ENCODE data around the gene CCT3. TPM values are rescaled to one million over a fixed set of nuclear protein-coding genes. Genes with fewer than 3 reads are reported as not detected.
"Not testable (repeated sequence)": the region's sequence is repeated elsewhere in the genome, so short reads cannot be mapped to it uniquely, and the experiment has no call there.

CCT3 gene
- total RNA-seq, 1 donor from 2014 or later, result 293 TPM

DNA sequence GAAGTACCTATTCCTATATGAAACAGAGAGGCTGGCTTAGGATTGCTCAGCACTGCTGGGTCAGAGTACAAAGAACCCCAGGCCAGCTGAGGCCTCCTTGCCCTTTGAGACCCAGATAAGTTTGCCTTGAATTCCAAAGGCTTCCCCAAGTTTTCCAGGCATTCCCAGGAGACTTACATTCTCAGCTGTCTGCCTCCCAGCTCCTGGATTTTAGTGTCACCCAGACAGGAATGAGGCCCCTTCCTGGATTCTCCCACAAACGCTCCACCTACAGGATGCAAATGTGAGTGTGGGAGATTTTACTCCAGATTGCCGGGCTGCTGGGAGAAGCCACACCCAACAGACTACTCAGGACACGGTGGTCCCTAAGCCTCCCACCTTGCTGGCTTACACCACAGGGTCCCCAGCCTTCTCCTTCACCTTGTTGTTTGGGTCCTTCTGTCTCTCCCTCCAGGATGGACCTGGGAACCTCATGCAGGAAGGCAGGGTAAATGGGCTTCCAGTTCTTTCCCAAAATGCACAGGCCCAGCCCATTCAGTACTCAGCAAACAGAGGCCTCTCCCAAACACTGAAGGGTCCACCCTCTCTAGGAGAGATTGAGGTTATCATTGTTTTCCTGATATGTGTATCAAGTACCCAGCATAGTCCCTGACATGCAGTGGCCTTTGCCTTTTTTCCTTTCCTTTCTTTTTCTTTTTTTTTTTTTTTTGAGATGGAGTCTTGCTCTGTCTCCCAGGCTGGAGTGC, 41.5 kb upstream of the CCT3 start:
- no peak overlapping the region for H3K27ac ChIP-seq (ENCODE audit: low read depth, low read length)
- H3K36me3 ChIP-seq (ENCODE audit: control insufficient read depth in 3 of 3, insufficient read depth in 3 of 3, low read length in 3 of 3), result no peaks in the 10 kb centered on the region
- H3K9ac ChIP-seq (ENCODE audit: low read depth in 1 of 3, low read length in 3 of 3), result no peak overlapping the region
- H3K27me3 ChIP-seq (ENCODE audit: control insufficient read depth in 3 of 3, insufficient read depth in 3 of 3, low read length in 3 of 3), result no peaks in the 10 kb centered on the region
- no peaks in the 10 kb centered on the region for H3K4me1 ChIP-seq (ENCODE audit: control insufficient read depth in 3 of 3, insufficient read depth in 3 of 3, low read length in 3 of 3)
- no peak overlapping the region for H3K4me3 ChIP-seq (ENCODE audit: low read length in 3 of 3)
- H3K9me3 ChIP-seq (ENCODE audit: control insufficient read depth in 3 of 3, low read length in 3 of 3), result no peaks in the 10 kb centered on the region

DNA sequence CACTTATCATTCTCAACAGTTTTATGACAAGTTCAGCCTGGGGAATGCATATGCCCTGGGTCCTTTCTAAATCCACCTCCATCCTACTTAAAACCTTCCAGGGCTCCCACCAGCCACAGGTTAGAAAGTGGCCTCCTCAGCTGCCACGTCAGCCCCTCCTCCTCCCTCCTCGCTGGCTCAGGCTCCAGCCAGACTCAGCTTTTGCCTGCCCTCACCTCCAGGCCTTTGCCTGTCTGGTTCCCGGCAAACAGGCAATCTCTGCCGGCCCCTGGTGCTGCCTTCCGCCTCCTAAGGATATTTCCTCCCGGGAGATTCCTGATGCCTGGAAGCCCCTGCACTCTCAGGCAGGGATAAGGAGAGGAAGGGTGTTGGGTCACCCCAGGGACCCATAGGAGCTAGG, 40.5 kb upstream of the CCT3 start:
- no peak overlapping the region for H3K4me3 ChIP-seq (ENCODE audit: low read length in 3 of 3)
- no peaks in the 10 kb centered on the region for H3K4me1 ChIP-seq (ENCODE audit: control insufficient read depth in 3 of 3, insufficient read depth in 3 of 3, low read length in 3 of 3)
- no peak overlapping the region for H3K27ac ChIP-seq (ENCODE audit: low read depth, low read length)
- H3K36me3 ChIP-seq (ENCODE audit: control insufficient read depth in 3 of 3, insufficient read depth in 3 of 3, low read length in 3 of 3), result no peaks in the 10 kb centered on the region
- H3K9me3 ChIP-seq (ENCODE audit: control insufficient read depth in 3 of 3, low read length in 3 of 3), result no peaks in the 10 kb centered on the region
- no peak overlapping the region for H3K9ac ChIP-seq (ENCODE audit: low read depth in 1 of 3, low read length in 3 of 3)
- H3K27me3 ChIP-seq (ENCODE audit: control insufficient read depth in 3 of 3, insufficient read depth in 3 of 3, low read length in 3 of 3), result no peaks in the 10 kb centered on the region

DNA sequence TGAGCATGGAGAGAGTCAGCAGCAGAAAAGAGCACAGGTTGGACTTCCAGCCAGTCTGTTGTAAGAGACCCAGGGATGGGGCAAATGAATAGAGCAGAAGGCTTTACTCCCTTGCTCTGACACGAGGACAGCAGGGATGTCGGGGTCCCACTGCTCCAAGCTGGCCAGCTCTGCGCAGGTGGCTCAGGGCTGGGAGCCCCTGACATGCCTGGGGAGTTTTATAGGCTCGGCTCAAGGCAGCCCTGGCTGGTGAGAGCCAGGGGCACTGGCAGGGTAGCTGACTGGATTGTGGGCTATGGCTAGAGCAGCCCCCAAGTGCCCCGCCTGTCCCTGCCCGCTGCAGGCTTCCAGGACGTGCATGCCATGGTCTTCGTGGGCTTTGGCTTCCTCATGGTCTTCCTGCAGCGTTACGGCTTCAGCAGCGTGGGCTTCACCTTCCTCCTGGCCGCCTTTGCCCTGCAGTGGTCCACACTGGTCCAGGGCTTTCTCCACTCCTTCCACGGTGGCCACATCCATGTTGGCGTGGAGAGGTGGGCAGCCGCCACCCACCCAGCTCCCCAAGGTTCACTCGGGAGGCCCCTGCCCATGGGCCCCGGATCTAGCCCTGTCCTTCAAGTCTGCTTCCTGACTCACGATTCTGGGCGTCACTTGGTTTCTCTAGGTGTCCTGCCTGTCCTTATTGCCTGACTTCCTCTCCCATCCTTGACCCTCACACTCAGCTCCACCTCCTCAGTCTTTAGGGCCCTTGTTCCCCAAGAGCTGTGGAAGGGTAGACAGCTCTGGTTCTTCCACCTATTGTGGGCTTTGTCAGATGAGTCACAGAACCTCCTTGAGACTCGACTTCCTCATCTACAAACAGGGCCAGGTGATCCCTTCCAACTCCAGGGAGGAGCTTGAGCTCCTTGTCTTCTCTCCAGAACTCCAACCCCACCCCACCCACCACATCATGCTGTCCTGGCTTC, 39.1 kb upstream of the CCT3 start:
- Histone ChIP-seq H3K27ac (ENCODE audit: low read depth, low read length) (no peak overlapping the region), H3K4me3 (ENCODE audit: low read length in 3 of 3) (no peak overlapping the region), H3K4me1 (ENCODE audit: control insufficient read depth in 3 of 3, insufficient read depth in 3 of 3, low read length in 3 of 3) (no peaks in the 10 kb centered on the region), H3K36me3 (ENCODE audit: control insufficient read depth in 3 of 3, insufficient read depth in 3 of 3, low read length in 3 of 3) (no peaks in the 10 kb centered on the region), H3K9me3 (ENCODE audit: control insufficient read depth in 3 of 3, low read length in 3 of 3) (no peaks in the 10 kb centered on the region), H3K9ac (ENCODE audit: low read depth in 1 of 3, low read length in 3 of 3) (no peak overlapping the region), H3K27me3 (ENCODE audit: control insufficient read depth in 3 of 3, insufficient read depth in 3 of 3, low read length in 3 of 3) (peaks cover 0 to 5% (median 0%) of the 10 kb centered on the region in 3 donors)

DNA sequence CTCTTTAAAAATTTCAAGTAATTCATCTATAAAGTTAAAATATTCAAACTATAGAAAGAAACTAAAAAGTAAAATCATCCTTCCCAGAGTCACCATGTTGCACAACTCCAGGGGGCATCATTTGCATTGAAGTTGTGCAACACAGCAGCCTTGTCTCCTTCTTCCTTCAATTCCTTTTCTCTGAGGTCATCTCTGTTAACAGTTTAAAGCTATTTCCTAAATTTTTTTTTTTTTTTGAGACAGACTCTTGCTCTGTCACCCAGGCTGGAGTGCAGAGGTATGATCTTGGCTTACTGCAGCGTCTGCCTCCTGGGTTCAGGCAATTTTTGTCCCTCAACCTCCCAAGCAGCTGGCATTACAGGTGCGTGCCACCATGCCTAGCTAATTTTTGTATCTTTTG, 38.1 kb upstream of the CCT3 start:
- no peaks in the 10 kb centered on the region for H3K4me1 ChIP-seq (ENCODE audit: control insufficient read depth in 3 of 3, insufficient read depth in 3 of 3, low read length in 3 of 3)
- no peak overlapping the region for H3K9ac ChIP-seq (ENCODE audit: low read depth in 1 of 3, low read length in 3 of 3)
- no peaks in the 10 kb centered on the region for H3K9me3 ChIP-seq (ENCODE audit: control insufficient read depth in 3 of 3, low read length in 3 of 3)
- no peak overlapping the region for H3K4me3 ChIP-seq (ENCODE audit: low read length in 3 of 3)
- H3K36me3 ChIP-seq (ENCODE audit: control insufficient read depth in 3 of 3, insufficient read depth in 3 of 3, low read length in 3 of 3), result no peaks in the 10 kb centered on the region
- H3K27ac ChIP-seq (ENCODE audit: low read depth, low read length), result no peak overlapping the region
- peaks cover 0 to 13% (median 0%) of the 10 kb centered on the region in 3 donors for H3K27me3 ChIP-seq (ENCODE audit: control insufficient read depth in 3 of 3, insufficient read depth in 3 of 3, low read length in 3 of 3)

DNA sequence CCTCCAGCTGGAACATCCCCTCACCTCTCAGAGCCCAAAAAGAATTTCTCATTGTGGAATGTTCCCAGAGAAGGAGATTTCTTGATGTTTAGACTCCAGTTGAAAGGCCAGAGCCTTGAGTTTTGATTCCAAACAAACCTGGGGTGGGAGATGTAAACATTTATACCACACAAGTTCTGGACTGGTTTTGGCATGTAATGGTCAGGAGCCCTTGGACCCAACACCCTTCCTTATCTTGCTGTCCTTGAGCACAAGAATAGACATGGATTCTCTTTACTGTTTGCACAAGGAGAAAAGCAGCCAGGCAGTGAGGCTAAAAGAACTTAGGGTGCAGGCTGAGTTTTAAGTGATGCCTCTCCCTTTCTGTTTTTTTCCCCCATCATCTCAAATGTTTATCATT, 35.5 kb upstream of the CCT3 start:
- H3K9me3 ChIP-seq (ENCODE audit: control insufficient read depth in 3 of 3, low read length in 3 of 3), result no peaks in the 10 kb centered on the region
- no peak overlapping the region for H3K4me3 ChIP-seq (ENCODE audit: low read length in 3 of 3)
- H3K36me3 ChIP-seq (ENCODE audit: control insufficient read depth in 3 of 3, insufficient read depth in 3 of 3, low read length in 3 of 3), result no peaks in the 10 kb centered on the region
- peaks cover 7 to 11% (median 8%) of the 10 kb centered on the region in 3 donors for H3K4me1 ChIP-seq (ENCODE audit: control insufficient read depth in 3 of 3, insufficient read depth in 3 of 3, low read length in 3 of 3)
- H3K27me3 ChIP-seq (ENCODE audit: control insufficient read depth in 3 of 3, insufficient read depth in 3 of 3, low read length in 3 of 3), result peaks cover 16 to 26% (median 16%) of the 10 kb centered on the region in 3 donors
- H3K9ac ChIP-seq (ENCODE audit: low read depth in 1 of 3, low read length in 3 of 3), result no peak overlapping the region
- no peak overlapping the region for H3K27ac ChIP-seq (ENCODE audit: low read depth, low read length)

DNA sequence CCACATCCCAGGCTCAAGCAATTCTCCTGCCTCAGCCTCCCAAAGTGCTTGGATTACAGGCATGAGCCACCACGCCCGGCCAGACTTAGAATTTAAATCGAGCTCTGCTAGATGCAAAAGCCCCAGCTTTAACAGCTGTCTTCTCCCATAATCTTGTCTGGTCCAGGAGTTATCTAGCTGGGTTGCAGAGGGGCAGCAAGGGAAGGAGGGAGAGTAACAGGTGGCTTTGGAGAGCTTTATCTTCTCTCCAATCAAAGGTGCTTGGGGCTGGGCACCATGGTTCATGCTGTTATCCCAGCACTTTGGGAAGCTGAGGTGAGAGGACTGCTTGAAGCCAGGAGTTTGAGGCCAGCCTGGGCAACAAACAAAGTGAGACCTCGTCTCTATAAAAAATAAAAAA, 34.8 kb upstream of the CCT3 start:
- Histone ChIP-seq H3K9ac (ENCODE audit: low read depth in 1 of 3, low read length in 3 of 3) (no peak overlapping the region), H3K4me3 (ENCODE audit: low read length in 3 of 3) (no peak overlapping the region), H3K36me3 (ENCODE audit: control insufficient read depth in 3 of 3, insufficient read depth in 3 of 3, low read length in 3 of 3) (no peaks in the 10 kb centered on the region), H3K27ac (ENCODE audit: low read depth, low read length) (no peak overlapping the region), H3K4me1 (ENCODE audit: control insufficient read depth in 3 of 3, insufficient read depth in 3 of 3, low read length in 3 of 3) (peaks cover 7 to 11% (median 8%) of the 10 kb centered on the region in 3 donors), H3K9me3 (ENCODE audit: control insufficient read depth in 3 of 3, low read length in 3 of 3) (no peaks in the 10 kb centered on the region), H3K27me3 (ENCODE audit: control insufficient read depth in 3 of 3, insufficient read depth in 3 of 3, low read length in 3 of 3) (peaks cover 16 to 30% (median 16%) of the 10 kb centered on the region in 3 donors)

DNA sequence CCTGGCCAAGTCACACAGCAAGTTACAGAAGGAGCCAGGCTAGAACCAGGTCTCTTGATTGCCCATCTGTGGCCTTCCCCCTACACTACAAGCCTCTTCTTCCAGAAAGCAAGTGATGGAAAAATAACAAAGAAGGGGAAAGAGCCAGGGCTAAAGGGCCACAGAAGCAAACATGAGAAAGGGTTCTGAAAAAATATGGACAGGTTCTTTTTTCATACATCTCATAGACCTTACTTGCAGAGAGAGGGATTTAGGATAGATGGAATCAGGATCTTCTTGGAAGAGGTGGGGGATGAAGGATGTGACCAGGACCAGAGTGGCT, 34.1 kb upstream of the CCT3 start:
- Histone ChIP-seq H3K9ac (ENCODE audit: low read depth in 1 of 3, low read length in 3 of 3) (no peak overlapping the region), H3K4me3 (ENCODE audit: low read length in 3 of 3) (no peak overlapping the region), H3K9me3 (ENCODE audit: control insufficient read depth in 3 of 3, low read length in 3 of 3) (no peaks in the 10 kb centered on the region), H3K4me1 (ENCODE audit: control insufficient read depth in 3 of 3, insufficient read depth in 3 of 3, low read length in 3 of 3) (peaks cover 7 to 11% (median 8%) of the 10 kb centered on the region in 3 donors), H3K27me3 (ENCODE audit: control insufficient read depth in 3 of 3, insufficient read depth in 3 of 3, low read length in 3 of 3) (peaks cover 16 to 33% (median 18%) of the 10 kb centered on the region in 3 donors), H3K36me3 (ENCODE audit: control insufficient read depth in 3 of 3, insufficient read depth in 3 of 3, low read length in 3 of 3) (no peaks in the 10 kb centered on the region), H3K27ac (ENCODE audit: low read depth, low read length) (no peak overlapping the region)

DNA sequence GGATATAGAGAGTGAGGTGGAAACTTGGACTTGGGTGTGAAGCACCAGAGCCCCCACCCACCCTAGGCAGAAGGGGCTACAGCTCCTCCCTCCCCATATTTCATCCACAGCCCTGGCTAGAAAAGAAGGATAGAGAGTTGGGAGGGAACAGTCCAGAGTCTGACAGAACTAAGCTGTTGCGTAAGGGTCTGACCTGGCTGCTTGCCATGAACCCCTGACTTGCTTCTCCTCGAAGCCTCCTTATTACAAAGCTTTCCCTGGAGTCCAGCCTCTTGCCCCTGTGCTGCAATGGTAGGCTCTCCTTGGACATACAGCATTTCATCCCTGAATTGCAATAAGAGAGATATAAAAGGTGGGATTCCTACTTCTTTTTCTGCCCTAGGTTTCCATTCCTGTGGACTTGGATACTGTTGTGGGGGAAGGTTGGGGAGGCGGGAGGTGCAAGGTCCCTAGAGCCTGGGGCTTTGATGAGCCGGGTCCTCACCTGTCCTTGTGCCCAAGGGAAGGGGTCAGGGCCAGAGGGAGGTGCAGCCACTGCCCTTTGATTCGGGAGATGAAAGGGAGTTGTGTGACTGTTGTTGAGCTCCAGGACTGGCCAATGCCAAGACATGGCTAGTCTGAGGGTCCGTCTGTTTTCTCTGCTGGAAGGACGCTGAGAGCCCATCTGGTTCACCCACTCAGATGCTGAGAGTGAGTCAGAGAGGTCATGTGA, 33.6 kb upstream of the CCT3 start:
- Histone ChIP-seq H3K4me3 (ENCODE audit: low read length in 3 of 3) (no peak overlapping the region), H3K9ac (ENCODE audit: low read depth in 1 of 3, low read length in 3 of 3) (no peak overlapping the region), H3K9me3 (ENCODE audit: control insufficient read depth in 3 of 3, low read length in 3 of 3) (no peaks in the 10 kb centered on the region), H3K27ac (ENCODE audit: low read depth, low read length) (no peak overlapping the region), H3K4me1 (ENCODE audit: control insufficient read depth in 3 of 3, insufficient read depth in 3 of 3, low read length in 3 of 3) (peaks cover 7 to 11% (median 8%) of the 10 kb centered on the region in 3 donors), H3K27me3 (ENCODE audit: control insufficient read depth in 3 of 3, insufficient read depth in 3 of 3, low read length in 3 of 3) (peaks cover 16 to 33% (median 20%) of the 10 kb centered on the region in 3 donors), H3K36me3 (ENCODE audit: control insufficient read depth in 3 of 3, insufficient read depth in 3 of 3, low read length in 3 of 3) (no peaks in the 10 kb centered on the region)

DNA sequence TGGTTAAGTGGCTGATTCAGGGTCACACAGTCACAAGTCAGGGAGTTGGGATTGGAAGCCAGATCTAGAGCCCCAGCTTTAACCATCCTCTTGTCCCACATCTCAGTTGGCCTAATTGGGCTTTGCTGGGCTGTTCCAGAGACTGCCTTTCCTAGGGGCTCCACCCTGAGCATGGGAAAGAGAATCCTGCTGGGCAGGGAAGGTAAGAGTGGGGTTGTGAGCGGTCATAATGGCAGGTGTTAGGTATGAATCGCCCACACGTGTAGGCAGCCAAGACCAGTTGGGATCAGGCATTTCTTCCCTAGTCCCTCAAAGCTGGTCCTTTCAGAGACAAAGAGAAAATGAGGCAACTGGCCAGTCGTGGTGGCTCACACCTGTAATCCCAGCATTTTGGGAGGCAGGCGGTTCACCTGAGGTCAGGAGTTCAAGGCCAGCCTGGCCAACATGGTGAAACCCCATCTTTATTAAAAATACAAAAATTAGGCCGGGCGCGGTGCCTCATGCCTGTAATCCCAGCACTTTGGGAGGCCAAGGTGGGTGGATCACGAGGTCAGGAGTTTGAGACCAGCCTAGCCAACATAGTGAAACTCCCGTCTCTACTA, 31.7 kb upstream of the CCT3 start:
- not testable (repeated sequence) for H3K9ac ChIP-seq (ENCODE audit: low read depth in 1 of 3, low read length in 3 of 3); H3K36me3 ChIP-seq (ENCODE audit: control insufficient read depth in 3 of 3, insufficient read depth in 3 of 3, low read length in 3 of 3); H3K4me3 ChIP-seq (ENCODE audit: low read length in 3 of 3); H3K27ac ChIP-seq (ENCODE audit: low read depth, low read length); H3K9me3 ChIP-seq (ENCODE audit: control insufficient read depth in 3 of 3, low read length in 3 of 3)
- peaks cover 7 to 11% (median 8%) of the 10 kb centered on the region in 3 donors for H3K4me1 ChIP-seq (ENCODE audit: control insufficient read depth in 3 of 3, insufficient read depth in 3 of 3, low read length in 3 of 3)
- H3K27me3 ChIP-seq (ENCODE audit: control insufficient read depth in 3 of 3, insufficient read depth in 3 of 3, low read length in 3 of 3), result peaks cover 20 to 45% (median 21%) of the 10 kb centered on the region in 3 donors
